ENCODE measurements around the gene MAP6.
"Not testable (repeated sequence)": the region's sequence is repeated elsewhere in the genome, so short reads cannot be mapped to it uniquely, and the experiment has no call there.

The MAP6 gene

GRCh38 chr11:75588051-75588481 is 80.8 kb downstream of the MAP6 start:
- no peak for DNase-seq

DNA sequence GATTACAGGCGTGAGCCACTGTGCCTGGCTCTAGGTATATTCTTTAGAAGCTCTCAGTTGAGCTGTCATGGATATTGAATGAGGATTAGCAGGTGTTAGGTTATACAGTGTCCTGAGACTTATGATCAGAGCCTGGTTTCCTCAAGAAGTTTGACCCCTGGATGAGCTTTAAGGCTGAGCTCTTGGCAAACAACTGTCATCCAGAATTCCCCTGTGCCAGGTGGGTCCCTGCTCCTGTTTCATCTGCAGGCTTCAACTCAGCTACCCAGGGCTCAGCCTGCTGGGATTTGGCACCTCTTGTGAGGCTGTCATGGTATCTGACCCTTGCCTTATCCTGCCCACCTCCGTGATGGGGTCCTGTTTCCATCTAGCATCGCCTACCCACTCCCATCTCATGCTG is 82.4 kb downstream of the MAP6 start:
- no peak for DNase-seq

- no peak for DNase-seq
These were observed 83.6 kb downstream of the MAP6 start for GRCh38 chr11:75585293-75585670.

DNA sequence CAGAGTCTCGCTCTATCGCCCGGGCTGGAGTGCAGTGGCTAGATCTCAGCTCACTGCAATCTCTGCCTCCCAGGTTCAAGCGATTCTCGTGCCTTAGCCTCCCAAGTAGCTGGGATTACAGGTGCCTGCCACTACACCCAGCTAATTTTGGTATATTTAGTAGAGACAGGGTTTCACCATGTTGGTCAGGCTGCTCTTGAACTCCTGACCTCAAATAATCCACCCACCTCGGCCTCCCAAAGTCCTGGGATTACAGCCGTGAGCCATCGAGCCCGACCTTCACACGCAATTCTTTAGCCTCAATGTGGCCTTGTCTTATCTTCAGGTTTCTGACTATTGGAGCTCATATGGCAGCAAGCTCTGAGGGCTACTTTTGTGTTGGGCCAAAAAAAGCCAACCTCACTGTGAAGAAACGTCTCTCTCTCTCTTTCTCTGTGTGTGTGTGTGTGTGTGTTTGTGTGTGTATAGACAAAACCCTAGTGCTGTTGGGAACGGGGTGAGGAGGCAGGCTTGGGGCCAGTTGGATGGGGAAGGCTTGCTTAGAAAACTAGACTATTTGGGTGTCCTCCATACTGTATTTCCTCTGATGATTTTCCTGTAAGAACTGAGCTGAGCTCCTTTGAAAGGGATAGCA is 84.1 kb downstream of the MAP6 start:
- DNase-seq = not testable (repeated sequence)

DNA sequence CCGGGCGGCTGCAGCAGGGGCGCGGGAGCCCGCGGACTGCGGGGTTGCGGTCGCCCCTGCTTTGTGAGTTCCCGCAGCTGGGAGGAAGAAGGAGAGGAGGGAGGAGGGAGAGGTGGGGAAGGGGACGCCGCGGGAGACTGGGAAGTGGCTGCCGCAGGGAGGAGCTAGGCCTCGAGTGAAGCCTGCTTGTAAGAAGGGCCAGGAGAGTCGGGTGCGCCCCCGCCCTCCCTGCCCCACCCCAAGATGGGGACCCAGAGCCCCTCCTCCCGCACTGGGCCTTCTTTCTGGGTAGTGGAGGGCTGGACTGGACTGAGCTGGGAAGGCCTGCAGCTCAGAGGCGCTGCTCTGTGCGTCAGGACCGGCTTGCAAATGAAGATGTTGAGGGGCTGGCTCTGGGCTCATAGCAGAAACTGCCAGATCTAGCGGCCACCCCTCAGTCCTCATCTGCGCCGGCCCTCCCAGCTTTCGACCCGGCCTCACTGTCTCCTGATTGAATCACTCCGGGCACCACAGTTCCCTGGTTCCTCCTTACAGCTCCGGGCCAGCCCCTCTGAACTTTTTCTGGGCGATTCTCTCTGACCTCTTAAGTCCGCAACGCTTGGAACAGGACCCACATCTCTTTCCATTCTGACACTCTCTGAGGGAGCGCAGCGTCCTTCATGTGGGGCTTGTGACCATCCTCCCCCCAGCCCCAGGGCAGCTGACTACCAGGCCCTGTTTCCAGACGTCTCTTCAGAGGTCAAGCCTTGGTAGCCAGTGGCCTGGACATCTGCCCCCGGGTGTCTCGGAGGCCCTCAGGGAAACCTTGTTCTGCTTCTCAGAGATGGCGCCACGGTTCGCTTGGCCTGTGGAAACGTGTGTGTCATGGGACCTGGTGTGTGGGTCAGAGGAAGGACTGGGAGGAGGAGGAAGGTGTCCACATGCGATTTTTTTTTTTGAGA is 84.8 kb downstream of the MAP6 start:
- peak; percentile 41 to 50 for DNase-seq

DNA sequence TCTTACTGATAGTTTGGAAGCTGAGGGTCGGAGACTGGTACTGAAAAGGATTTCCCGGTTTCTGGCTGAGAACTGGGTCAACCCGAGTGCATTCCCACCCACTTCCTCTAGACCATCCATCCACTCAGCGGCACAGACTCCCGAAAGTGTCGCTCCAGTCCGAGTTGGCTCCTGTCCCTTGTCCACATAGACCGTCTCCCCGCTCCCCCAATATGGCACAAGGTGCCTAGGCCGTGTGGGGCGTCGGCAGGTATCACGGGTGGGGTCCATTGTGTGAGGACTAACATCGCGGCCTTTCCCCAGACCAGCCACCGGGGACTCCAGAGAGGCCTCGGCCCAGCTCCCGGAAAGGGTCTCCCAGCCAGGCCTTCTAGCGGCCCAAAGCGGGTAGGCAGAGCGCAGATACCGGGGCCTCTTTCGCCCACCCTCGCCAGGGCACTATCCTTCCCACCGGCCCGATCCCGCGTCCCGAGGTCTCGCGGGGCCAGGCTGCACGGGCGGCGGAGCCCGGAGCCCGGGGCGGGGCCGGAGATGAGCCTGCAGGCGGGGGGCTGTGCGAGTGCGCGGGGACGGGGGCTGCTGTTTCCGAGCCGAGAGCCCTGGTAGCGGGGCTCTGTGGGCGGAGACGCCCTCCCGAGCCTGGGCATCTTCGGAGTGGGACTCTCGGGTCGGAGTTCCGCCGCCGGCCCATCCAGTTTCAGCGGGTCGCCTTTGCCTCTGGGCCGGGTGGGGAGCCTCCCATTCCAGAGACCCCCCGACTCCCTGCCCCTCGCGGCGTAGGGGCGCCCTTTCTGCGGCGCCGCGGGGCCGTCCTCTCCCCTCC is 85.7 kb downstream of the MAP6 start:
- DNase-seq = peak; percentile 41 to 52

- DNase-seq = no peak
These were observed 86.3 kb downstream of the MAP6 start for GRCh38 chr11:75582506-75582894.

- no peak for DNase-seq
These were observed 89.0 kb downstream of the MAP6 start for GRCh38 chr11:75579841-75580240.

DNA sequence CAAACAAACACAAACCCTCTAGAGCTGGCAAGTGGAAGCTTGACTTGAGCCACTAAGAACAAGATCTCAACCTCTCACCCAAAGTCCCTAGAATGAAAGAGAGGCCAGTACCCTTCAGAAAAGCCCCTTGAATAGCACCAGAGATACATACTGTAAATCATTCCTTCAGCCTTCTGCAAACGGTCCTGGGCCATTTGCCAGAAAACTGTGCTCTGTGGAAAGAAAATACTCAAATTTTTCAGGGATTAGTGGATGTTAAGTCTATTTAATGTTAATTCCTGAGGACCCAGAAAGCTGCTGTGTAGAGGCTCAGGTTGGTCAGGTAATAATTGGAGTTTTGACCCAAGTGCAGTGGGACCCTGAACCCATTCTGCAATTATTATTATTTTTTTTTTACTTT is 89.9 kb downstream of the MAP6 start:
- no peak for DNase-seq

- no peak for DNase-seq
These were observed 91.6 kb downstream of the MAP6 start for GRCh38 chr11:75577207-75577606.

- peak; percentile 13 to 54 for DNase-seq
These were observed 92.3 kb downstream of the MAP6 start for GRCh38 chr11:75576499-75576918.

GRCh38 chr11:75576017-75576416 is 92.8 kb downstream of the MAP6 start:
- DNase-seq = no peak

DNA sequence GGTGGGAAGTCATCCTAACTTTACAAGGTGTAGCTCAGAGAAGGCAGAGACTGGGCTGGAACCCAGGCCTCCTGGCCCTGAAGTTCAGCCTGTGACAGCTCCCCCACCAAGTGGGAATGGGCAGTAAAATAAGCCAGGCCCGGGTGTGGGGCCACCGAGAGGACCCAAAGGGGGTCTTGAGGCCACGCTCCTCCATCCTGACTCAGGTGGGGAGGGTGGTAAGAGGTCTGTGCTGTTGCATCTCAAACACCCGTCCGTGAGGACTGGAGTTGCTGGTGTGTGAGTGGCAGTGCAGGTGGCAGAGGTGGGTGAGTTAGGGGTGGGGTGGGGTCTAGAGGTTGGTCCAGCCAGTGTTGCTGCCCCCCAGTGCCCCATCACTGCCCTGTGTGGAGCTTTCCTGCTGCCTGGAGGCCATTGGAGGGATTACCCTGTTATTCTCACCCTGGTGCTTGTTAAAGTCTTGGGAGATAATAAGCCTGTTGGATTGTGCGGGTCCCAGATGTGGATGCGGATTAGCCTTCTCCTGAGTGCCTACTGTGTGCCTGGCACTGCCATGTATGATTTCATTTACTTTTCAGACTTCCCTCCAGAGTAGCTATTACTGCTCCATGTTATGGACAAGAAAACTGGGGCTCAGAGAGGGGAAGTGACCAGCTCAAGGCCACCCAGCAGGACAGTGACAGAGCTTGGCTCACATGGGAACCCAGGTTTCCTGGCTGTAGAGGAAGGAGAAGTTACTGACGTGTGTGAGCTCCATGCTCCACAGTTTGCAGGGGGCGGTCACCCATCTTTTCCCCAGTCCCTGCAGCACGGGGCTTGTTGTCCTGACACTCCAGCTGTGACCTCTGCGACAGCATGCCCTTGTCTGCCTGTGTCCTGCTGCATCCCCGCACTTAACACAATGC is 93.9 kb downstream of the MAP6 start:
- DNase-seq = no peak

DNA sequence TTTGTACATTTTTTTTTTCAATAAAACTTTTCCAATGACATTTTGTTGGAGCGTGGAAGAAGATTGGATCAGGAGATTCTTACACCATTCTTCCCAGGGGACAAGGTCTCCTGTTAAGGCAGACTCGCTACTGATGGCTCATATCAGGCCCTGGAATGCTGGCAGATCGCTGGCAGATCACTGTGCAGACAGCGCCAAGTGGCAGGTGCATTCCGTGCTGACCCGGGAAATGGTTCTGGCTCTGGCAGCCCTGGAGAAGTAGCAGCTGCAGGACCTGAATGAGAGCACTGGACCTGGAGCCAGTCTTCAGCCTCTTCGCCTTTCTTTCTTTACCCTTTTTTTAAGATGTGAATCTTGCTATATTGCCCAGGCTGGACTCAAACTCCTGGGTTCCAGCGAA is 96.1 kb downstream of the MAP6 start:
- DNase-seq = no peak

DNA sequence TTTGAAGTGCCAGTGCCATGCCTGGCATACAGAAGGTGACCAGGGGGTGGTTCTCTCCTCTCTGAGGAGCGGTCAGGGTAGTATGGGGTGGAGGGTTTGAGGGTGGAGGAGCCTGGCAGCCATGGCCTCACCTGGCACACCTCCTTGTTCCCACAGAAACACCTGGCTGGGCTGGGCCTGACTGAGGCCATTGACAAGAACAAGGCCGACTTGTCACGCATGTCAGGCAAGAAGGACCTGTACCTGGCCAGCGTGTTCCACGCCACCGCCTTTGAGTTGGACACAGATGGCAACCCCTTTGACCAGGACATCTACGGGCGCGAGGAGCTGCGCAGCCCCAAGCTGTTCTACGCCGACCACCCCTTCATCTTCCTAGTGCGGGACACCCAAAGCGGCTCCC is 97.2 kb downstream of the MAP6 start:
- DNase-seq = no peak

- DNase-seq = no peak
These were observed 98.2 kb downstream of the MAP6 start for GRCh38 chr11:75570559-75571139.

DNA sequence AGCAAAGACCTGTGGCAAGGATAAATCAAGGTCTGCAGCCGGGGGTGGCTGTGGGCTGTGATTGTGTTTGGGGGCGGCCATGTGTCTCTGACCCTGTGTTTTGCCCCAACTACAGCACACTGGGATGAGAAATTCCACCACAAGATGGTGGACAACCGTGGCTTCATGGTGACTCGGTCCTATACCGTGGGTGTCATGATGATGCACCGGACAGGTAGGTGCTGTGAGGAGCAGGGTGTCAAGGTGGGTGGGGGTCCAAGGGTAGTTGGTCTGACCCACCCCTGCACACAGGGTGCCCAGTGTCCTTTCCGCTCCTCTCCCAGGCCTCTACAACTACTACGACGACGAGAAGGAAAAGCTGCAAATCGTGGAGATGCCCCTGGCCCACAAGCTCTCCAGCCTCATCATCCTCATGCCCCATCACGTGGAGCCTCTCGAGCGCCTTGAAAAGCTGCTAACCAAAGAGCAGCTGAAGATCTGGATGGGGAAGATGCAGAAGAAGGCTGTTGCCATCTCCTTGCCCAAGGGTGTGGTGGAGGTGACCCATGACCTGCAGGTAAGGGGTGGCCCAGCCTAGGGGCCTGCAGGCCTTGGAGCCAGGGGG is 100.1 kb downstream of the MAP6 start:
- no peak for DNase-seq

- DNase-seq = no peak
These were observed 100.9 kb downstream of the MAP6 start for GRCh38 chr11:75567971-75568370.

DNA sequence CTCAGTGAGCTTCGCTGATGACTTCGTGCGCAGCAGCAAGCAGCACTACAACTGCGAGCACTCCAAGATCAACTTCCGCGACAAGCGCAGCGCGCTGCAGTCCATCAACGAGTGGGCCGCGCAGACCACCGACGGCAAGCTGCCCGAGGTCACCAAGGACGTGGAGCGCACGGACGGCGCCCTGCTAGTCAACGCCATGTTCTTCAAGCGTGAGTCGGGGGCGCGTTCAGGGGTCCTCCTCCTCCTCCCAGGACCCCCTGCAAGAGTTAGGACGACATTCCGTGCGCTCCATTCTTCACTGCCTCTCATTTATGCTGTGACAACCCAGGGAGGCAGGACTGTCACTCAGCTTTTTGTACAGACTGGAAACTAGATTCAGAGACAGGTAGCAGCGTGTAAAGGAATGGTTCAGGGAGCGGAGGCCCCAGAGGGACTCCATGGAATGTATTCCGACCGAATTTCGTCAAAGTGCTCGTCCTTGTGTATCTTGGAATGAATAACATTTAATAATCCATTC is 102.0 kb downstream of the MAP6 start:
- DNase-seq = no peak

GRCh38 chr11:75565916-75566762 is 102.7 kb downstream of the MAP6 start:
- DNase-seq = no peak
